Progenitor cell of endocrine pancreas (in vitro differentiated cells): Measurements from ENCODE around the gene DCXR. TPM values are rescaled to one million over a fixed set of nuclear protein-coding genes. Genes with fewer than 3 reads are reported as not detected.

Source experiments
- DNase-seq: peaks from one replicate; pipeline ENCODE4 v3.0.0; 2021; ENCODE audit warnings: low spot score; ENCODE audit not compliant: unreplicated experiment
- H3K27ac Mint-ChIP-seq: 2 replicates; pipeline ENCODE4 v1.8.0; 2021; ENCODE audit warnings: mild to moderate bottlenecking, moderate library complexity, mixed read lengths
- H3K27me3 Mint-ChIP-seq: 2 replicates; pipeline ENCODE4 v1.8.0; 2021; ENCODE audit warnings: mixed read lengths
- H3K36me3 Mint-ChIP-seq: 2 replicates; pipeline ENCODE4 v1.8.0; 2022; ENCODE audit warnings: mixed read lengths; ENCODE audit not compliant: insufficient read depth
- H3K4me1 Mint-ChIP-seq: 2 replicates; pipeline ENCODE4 v1.8.0; 2021; ENCODE audit warnings: low read depth, mixed read lengths
- H3K4me3 Mint-ChIP-seq: 2 replicates; pipeline ENCODE4 v1.8.0; 2021; ENCODE audit warnings: low read depth, mild to moderate bottlenecking, moderate library complexity, mixed read lengths
- H3K9me3 Mint-ChIP-seq: 2 replicates; pipeline ENCODE4 v1.8.0; 2021; ENCODE audit warnings: low read depth, mixed read lengths
- CTCF ChIP-seq: fragments of 200-600 bp; sonication (generic); IDR thresholded peaks from one replicate; pipeline ENCODE4 v1.5.0; 2021; ENCODE audit warnings: antibody characterized with exemption, mild to moderate bottlenecking; ENCODE audit not compliant: unreplicated experiment
- total RNA-seq: library from RNA; stranded (reverse); gene quantifications from 2 replicates; pipeline ENCODE4 v1.2.1, GENCODE V29; 2021

The DCXR gene
- total RNA-seq, 1 donor from 2014 or later = 72.2 TPM

GRCh38 chr17:82031885-82032627, 5.4 kb downstream of the DCXR start:
- no peak for DNase-seq
- H3K27ac Mint-ChIP-seq = no peak overlapping the region
- H3K36me3 Mint-ChIP-seq = peaks cover 13% of the 10 kb centered on the region
- no peaks in the 10 kb centered on the region for H3K9me3 Mint-ChIP-seq
- H3K27me3 Mint-ChIP-seq = peaks cover 8% of the 10 kb centered on the region
- no peak for TF ChIP-seq CTCF
- peak overlapping the region; percentile 62 for H3K4me3 Mint-ChIP-seq
- peaks cover 3% of the 10 kb centered on the region for H3K4me1 Mint-ChIP-seq

GRCh38 chr17:82031303-82031884, 6.1 kb downstream of the DCXR start, which contains the start of gene RAC3:
RAC3 (plus strand) TSS chr17:82031678; CDS start chr17:82031762, 84 bp downstream.
- no peaks in the 10 kb centered on the region for H3K9me3 Mint-ChIP-seq
- H3K36me3 Mint-ChIP-seq = peaks cover 14% of the 10 kb centered on the region
- DNase-seq = no peak
- H3K4me1 Mint-ChIP-seq = peaks cover 1% of the 10 kb centered on the region
- no peak for TF ChIP-seq CTCF
- H3K4me3 Mint-ChIP-seq = peak within 1 kb of the TSS; percentile 73
- H3K27ac Mint-ChIP-seq = peak within 1 kb of the TSS; percentile 52
- H3K27me3 Mint-ChIP-seq = peaks cover 8% of the 10 kb centered on the region

- peak overlapping the region; percentile 73 for H3K4me3 Mint-ChIP-seq
- DNase-seq = peak; percentile 85
- peaks cover 8% of the 10 kb centered on the region for H3K27me3 Mint-ChIP-seq
- peaks cover 1% of the 10 kb centered on the region for H3K4me1 Mint-ChIP-seq
- H3K9me3 Mint-ChIP-seq = no peaks in the 10 kb centered on the region
- peak overlapping the region; percentile 52 for H3K27ac Mint-ChIP-seq
- TF ChIP-seq CTCF = peak; percentile 84
- peaks cover 15% of the 10 kb centered on the region for H3K36me3 Mint-ChIP-seq
Measured at GRCh38 chr17:82030470-82031302, 6.8 kb downstream of the DCXR start.

- H3K27ac Mint-ChIP-seq = no peak overlapping the region
- no peaks in the 10 kb centered on the region for H3K4me1 Mint-ChIP-seq
- H3K9me3 Mint-ChIP-seq = no peaks in the 10 kb centered on the region
- H3K27me3 Mint-ChIP-seq = peaks cover 4% of the 10 kb centered on the region
- DNase-seq = no peak
- H3K4me3 Mint-ChIP-seq = peak overlapping the region; percentile 56
- no peak for TF ChIP-seq CTCF
- H3K36me3 Mint-ChIP-seq = peaks cover 10% of the 10 kb centered on the region
Measured at GRCh38 chr17:82029990-82030469, 7.5 kb downstream of the DCXR start.

- peak overlapping the region; percentile 56 for H3K4me3 Mint-ChIP-seq
Measured at GRCh38 chr17:82029391-82029790, 8.1 kb downstream of the DCXR start.

More at GRCh38 chr17:82029391-82029790, 8.1 kb downstream of the DCXR start:
- H3K9me3 Mint-ChIP-seq = no peaks in the 10 kb centered on the region
- no peak for DNase-seq
- peaks cover 8% of the 10 kb centered on the region for H3K36me3 Mint-ChIP-seq
- H3K27me3 Mint-ChIP-seq = peaks cover 2% of the 10 kb centered on the region
- no peaks in the 10 kb centered on the region for H3K4me1 Mint-ChIP-seq
- no peak overlapping the region for H3K27ac Mint-ChIP-seq
- no peak for TF ChIP-seq CTCF
